ENCODE measurements around the gene UGT1A10.

DNA sequence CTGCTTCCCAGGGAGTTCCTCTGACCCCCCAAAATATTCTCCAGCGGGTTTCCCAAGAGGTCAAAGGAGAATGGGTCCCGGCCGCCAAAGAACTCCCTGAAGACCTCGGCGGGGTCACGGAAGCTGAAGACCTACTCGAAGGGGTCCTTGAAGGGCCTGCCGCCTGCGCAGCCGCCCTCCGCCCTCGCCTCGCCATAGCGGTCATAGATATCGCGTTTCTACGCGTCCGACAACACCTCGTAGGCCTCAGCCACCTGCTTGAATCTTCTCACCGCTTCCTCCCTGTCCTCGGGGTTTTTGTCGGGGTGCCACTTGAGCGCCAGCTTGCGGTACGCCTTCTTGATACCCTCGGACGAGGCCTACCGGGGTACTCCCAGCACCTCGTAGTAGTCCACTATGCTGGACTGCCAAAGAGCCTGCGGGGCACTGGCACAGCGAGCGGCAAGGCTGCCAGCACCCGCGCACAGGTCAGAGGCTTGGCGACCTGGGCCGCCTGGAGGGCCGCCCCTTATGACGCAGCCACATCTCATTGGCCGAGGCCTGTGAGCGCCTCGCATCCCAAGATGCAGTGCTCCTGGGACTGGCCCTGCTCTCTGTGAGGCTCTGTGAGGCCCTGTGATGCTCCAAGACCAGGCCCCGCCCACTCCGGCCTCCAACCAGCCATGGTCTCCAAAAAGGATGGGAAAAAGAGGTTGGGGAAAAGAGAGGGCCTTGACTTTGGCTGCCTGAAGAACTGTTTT lies 118.8 kb downstream of the UGT1A10 start:
- TF ChIP-seq, protein P1, sequence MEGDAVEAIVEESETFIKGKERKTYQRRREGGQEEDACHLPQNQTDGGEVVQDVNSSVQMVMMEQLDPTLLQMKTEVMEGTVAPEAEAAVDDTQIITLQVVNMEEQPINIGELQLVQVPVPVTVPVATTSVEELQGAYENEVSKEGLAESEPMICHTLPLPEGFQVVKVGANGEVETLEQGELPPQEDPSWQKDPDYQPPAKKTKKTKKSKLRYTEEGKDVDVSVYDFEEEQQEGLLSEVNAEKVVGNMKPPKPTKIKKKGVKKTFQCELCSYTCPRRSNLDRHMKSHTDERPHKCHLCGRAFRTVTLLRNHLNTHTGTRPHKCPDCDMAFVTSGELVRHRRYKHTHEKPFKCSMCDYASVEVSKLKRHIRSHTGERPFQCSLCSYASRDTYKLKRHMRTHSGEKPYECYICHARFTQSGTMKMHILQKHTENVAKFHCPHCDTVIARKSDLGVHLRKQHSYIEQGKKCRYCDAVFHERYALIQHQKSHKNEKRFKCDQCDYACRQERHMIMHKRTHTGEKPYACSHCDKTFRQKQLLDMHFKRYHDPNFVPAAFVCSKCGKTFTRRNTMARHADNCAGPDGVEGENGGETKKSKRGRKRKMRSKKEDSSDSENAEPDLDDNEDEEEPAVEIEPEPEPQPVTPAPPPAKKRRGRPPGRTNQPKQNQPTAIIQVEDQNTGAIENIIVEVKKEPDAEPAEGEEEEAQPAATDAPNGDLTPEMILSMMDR (IDR thresholded peaks at IDR 0.05; ENCODE audit: poor library complexity, severe bottlenecking), result no peak
- TF ChIP-seq, protein P2, sequence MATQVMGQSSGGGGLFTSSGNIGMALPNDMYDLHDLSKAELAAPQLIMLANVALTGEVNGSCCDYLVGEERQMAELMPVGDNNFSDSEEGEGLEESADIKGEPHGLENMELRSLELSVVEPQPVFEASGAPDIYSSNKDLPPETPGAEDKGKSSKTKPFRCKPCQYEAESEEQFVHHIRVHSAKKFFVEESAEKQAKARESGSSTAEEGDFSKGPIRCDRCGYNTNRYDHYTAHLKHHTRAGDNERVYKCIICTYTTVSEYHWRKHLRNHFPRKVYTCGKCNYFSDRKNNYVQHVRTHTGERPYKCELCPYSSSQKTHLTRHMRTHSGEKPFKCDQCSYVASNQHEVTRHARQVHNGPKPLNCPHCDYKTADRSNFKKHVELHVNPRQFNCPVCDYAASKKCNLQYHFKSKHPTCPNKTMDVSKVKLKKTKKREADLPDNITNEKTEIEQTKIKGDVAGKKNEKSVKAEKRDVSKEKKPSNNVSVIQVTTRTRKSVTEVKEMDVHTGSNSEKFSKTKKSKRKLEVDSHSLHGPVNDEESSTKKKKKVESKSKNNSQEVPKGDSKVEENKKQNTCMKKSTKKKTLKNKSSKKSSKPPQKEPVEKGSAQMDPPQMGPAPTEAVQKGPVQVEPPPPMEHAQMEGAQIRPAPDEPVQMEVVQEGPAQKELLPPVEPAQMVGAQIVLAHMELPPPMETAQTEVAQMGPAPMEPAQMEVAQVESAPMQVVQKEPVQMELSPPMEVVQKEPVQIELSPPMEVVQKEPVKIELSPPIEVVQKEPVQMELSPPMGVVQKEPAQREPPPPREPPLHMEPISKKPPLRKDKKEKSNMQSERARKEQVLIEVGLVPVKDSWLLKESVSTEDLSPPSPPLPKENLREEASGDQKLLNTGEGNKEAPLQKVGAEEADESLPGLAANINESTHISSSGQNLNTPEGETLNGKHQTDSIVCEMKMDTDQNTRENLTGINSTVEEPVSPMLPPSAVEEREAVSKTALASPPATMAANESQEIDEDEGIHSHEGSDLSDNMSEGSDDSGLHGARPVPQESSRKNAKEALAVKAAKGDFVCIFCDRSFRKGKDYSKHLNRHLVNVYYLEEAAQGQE (IDR thresholded peaks at IDR 0.05; ENCODE audit: borderline replicate concordance), result no peak
- no peak for TF ChIP-seq EP300 (conservative IDR thresholded peaks at IDR 0.05; ENCODE audit: poor library complexity, severe bottlenecking)
- no peak for TF ChIP-seq TAF1 (IDR thresholded peaks at IDR 0.05; ENCODE audit: low read depth)
- TF ChIP-seq POLR2AphosphoS5 (IDR thresholded peaks at IDR 0.05), result no peak
- no peak for TF ChIP-seq RAD21 (conservative IDR thresholded peaks at IDR 0.05)

Measured in neural cell (in vitro differentiated cells).